HG03039 (cell line): ENCODE measurements around the gene CILP2.

Experiments used
- ATAC-seq: cut with Tn5 transposase; IDR thresholded peaks from one replicate; pipeline ENCODE4 v1.9.1; 2021; ENCODE audit warnings: mild to moderate bottlenecking, moderate library complexity; ENCODE audit not compliant: unreplicated experiment

The CILP2 gene, protein sequence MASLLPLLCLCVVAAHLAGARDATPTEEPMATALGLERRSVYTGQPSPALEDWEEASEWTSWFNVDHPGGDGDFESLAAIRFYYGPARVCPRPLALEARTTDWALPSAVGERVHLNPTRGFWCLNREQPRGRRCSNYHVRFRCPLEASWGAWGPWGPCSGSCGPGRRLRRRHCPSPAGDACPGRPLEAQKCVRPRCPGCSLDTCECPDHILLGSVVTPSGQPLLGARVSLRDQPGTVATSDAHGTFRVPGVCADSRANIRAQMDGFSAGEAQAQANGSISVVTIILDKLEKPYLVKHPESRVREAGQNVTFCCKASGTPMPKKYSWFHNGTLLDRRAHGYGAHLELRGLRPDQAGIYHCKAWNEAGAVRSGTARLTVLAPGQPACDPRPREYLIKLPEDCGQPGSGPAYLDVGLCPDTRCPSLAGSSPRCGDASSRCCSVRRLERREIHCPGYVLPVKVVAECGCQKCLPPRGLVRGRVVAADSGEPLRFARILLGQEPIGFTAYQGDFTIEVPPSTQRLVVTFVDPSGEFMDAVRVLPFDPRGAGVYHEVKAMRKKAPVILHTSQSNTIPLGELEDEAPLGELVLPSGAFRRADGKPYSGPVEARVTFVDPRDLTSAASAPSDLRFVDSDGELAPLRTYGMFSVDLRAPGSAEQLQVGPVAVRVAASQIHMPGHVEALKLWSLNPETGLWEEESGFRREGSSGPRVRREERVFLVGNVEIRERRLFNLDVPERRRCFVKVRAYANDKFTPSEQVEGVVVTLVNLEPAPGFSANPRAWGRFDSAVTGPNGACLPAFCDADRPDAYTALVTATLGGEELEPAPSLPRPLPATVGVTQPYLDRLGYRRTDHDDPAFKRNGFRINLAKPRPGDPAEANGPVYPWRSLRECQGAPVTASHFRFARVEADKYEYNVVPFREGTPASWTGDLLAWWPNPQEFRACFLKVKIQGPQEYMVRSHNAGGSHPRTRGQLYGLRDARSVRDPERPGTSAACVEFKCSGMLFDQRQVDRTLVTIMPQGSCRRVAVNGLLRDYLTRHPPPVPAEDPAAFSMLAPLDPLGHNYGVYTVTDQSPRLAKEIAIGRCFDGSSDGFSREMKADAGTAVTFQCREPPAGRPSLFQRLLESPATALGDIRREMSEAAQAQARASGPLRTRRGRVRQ

DNA sequence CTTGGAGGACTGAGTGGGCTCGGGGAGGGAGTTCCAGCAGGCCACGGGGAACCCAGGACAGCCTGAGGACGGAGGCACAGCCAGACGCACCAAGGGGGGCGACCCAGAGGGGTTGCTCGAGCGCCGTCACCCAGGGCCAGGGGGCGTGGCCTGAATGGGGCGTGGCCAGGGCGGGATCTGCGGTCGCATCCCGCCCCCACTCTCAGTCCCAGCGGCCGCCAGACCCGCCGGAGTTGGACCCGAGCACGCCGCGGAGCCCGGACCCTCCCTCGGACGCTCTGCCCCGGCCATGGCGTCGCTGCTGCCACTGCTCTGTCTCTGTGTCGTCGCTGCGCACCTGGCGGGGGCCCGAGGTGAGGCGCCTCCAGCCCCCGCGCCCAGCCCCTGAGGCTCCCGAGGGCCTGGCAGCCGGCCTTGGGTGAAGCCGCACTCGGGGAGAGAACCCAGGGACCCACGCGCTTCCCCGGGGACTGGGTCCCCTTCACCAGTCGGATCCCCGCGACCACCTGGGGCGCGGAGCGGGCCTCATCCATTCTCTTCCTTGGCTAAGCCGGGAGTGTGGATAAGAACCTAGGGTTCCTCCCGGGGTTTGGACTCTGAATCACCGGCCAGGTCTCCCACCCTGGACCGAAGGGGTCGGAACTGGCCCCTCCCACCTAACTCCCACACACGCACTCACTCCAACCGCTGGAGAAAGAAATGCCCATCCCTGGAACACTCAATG lies at the start of gene CILP2:
Gene CILP2 (plus strand): TSS at position 205 of the 724 bp plus-strand sequence. CDS start 85 bp downstream, at position 290.
- no peak for ATAC-seq

DNA sequence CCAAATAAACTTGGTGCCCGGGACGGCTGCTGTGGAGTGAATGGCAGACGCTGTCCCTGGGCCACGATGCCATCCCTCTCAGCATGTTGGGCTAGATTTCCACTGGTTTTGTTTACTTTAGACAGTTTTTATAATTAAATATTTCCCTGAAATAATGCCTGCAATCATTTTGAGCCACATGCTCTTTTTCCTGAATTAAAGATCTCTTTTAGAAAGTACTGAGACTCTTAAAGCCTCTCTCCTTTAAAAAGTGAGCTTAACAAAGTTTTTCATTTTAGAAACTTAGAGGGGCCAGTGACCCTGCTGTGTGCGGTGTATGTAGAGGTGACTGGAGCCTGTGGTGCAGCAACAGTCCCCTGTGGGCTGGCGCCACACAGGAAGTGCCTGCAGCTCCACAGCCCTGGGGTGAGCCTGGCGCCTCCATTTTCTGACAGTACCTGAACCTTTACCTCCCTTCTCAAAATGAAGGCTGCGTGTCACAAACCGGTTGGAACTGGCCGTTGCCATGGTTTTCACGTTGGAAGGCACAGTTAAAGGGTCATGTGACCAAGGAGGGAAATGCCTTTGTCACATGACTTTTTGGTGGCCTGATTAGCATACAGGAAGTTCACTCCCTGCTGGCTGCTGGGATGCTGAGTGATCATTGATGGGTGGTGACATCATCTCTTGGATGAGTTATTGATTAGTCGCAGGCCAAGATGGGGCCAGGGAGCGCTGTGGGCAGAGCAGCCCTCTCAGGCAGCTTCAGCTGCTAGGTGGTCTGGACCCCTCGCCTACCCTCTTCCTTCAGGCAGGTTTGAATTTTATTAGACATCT lies 49.0 kb upstream of the CILP2 start:
- ATAC-seq, result peak; percentile 60

DNA sequence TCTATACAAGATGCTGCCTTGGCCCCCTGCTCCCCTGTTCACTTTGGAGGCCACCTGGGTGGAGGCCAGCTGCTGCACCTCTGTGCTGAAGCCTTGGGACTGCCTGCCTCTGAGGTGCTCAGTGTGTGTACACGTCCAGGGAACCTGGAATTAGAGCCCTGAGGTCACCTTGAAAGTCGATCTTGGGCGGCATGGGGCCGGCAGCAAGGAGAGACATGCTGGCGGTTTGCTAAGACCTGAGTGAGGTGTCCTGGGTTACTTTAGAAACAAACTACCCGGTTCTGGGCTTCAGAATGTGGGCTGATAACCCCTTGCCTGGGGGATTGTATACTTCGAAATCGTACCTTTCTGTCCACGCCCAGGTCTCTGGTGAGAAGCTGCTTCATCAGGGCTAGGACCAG lies 48.3 kb upstream of the CILP2 start:
- ATAC-seq, result no peak

DNA sequence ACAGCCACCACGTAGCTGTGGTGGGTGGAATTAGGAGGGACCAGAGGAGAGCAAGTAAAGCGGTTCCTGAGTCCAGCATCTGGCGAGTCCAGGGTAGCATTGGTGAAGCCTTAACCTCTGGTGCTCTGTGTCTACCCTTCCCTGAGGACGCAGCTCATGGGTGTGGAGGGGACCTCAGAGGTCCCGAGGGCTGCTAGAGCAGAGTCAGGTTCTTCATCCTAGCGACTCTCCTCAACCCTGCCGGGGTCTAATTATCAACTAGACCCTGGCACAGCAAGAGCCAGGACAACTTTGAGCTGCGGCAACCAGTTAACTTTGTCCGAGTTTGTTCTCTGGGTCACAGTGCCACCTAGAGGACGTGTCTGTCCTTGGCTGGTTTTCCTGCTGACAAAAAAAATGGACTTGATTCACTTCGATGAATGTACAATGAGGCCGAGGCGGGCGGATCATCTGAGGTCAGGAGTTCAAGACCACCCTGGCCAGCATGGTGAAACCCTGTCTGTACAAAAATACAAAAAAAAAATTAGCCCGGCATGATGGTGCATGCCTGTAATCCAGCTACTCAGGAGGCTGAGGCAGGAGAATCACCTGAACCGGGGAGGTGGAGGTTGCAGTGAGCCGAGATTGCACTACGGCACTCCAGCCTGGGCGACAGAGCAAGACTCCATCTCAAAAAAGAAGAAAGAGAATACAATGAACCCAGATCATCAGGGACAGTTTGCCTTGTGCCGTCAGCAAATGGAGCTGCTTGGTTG lies 47.7 kb upstream of the CILP2 start:
- ATAC-seq, result no peak

DNA sequence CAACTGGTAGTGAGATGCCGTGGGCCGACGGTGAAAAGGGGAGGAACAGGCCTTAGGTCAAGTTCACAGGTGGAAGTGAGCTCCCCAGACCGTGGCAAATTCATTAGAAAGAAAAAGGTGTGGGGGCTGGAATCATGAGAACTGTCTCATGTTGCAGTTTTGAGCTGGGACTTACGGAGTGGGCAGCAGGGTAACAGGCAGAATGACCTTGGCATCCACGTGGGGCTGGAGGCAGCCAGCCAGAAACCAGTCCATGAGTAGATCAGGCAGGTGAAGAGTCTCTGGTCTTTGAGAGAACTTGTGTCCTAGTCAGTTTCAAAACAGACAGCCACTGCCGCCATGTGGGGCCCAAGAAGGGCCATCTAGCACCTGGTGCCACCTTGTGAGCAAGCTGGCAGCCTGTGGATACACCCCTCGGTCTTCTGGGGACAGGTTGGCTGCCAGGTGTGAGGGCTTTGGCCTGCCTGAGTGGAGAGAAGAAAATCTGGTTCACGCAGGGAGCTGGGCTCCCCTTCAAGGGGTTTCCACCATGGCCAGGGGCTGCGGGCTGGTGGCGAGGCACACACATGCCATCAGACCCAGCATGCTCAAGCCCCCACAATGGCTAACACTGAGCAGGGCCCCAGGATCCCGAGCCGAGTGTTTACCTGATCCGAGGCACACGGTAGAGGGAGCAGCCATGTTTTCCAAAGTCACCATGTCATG lies 46.6 kb upstream of the CILP2 start:
- no peak for ATAC-seq

DNA sequence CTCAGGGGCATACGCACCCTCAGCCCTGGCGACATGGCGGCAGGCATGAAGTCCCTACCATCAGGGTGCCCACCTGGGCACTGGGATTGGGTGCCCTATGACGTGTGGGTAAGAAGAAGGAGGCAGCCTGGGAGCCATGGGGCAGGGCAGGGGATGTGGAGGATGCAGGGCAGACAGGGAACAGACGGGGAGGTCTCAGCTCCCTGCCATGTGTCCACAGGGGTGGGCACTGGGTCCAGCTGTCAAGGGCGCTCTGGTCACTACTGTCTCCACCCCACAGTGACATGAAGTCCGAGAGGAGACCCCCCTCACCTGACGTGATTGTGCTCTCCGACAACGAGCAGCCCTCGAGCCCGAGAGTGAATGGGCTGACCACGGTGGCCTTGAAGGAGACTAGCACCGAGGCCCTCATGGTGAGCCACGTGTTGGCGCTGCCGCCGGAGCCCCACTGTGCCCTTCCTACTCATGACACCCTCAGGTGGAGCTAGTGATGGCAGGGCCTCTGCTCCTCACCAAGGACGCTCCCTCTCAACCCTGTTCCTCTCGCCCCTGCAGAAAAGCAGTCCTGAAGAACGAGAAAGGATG lies 45.9 kb upstream of the CILP2 start:
- no peak for ATAC-seq

DNA sequence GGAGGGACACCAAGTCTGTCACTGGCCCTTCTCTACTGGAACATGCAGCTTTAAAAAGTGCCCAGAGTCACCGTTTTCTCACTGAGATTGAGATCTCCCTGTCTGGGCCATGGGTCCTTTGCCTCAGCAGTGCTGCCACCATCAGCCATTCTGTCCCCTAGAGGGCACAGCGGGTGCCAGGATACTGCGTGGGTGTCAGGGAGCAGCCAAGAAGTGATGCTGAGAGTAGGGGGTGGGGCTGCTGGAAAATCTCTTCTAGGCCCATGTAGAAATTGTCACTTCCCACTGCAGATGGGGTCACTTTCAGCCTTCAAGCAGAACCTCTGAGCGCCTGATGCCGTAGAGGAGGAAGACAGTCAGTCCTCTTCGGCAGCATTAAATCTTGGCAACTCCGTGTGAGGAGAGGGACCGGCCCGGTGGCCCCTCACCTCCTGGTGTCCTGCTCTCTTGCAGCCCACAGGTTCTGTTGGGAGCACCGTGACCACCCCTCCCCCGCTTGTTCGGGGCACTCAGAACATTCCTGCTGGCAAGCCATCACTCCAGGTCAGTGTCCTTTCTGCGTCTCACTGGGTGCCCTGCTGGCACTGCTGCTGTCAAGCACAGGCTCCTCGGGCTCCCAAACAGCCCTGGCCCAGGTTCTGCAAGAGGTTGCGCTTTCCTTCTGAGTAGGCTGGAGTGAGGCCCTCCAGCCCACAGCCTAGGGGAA lies 44.1 kb upstream of the CILP2 start:
- no peak for ATAC-seq

DNA sequence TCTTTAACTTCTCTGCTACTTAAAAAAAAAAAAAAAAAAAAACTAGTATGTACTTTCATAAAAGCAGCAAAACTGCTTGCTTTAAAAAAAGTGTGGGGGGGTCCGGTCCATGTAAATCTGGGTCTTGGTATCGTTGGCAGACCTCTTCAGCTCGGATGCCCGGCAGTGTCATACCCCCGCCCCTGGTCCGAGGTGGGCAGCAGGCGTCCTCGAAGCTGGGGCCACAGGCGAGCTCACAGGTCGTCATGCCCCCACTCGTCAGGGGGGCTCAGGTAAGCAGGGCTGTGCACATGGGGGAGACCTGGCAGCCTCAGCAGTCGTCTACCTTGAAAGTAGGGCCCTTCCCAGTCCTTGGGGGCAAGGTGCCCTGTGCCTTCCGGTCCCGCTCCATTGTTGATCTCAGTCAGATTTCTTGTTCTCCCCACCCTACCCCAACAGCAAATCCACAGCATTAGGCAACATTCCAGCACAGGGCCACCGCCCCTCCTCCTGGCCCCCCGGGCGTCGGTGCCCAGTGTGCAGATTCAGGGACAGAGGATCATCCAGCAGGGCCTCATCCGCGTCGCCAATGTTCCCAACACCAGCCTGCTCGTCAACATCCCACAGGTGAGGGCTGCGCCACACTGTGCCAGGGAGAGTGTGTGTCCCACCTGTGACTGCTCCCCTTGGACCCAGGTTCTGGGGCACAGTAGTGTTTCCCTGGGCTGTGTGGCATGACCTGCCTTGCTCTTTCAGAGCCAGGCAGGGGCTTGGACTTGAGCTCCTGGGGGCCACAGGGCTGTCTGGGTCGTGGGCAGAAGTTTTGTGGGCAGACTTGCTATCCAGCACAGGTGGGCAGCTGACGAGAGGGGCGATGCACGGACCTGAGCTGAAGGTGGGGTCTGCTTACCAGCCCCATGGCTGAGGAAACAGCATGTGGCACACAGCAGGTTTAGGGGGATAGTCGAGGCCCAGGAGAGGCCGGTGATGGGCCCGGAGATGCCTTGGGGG lies 42.2 kb upstream of the CILP2 start:
- ATAC-seq, result no peak

DNA sequence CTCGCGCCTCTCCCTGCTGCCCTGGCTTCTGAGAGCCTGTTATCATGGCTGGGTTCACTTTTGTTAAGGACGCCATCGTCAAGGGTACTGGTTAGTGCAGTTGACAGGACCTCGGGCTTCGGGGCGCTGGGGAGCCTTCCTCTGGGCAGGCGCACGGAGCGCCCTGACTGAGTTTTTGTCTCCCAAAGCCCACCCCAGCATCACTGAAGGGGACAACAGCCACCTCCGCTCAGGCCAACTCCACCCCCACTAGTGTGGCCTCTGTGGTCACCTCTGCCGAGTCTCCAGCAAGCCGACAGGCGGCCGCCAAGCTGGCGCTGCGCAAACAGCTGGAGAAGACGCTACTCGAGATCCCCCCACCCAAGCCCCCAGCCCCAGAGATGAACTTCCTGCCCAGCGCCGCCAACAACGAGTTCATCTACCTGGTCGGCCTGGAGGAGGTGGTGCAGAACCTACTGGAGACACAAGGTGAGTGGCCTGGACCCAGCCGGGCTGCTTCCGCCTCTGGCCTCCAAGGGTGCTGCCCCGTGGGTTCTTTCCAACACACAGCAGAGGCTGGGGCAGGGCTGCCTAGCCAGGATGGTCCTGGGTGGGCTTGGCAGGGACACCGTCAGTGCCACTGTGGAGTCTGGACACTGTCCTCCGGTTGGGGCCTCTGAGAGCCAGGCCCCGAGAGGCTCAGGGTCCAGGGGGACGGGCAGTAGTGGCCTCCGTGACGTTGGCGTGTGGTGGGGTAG lies 39.6 kb upstream of the CILP2 start:
- no peak for ATAC-seq

DNA sequence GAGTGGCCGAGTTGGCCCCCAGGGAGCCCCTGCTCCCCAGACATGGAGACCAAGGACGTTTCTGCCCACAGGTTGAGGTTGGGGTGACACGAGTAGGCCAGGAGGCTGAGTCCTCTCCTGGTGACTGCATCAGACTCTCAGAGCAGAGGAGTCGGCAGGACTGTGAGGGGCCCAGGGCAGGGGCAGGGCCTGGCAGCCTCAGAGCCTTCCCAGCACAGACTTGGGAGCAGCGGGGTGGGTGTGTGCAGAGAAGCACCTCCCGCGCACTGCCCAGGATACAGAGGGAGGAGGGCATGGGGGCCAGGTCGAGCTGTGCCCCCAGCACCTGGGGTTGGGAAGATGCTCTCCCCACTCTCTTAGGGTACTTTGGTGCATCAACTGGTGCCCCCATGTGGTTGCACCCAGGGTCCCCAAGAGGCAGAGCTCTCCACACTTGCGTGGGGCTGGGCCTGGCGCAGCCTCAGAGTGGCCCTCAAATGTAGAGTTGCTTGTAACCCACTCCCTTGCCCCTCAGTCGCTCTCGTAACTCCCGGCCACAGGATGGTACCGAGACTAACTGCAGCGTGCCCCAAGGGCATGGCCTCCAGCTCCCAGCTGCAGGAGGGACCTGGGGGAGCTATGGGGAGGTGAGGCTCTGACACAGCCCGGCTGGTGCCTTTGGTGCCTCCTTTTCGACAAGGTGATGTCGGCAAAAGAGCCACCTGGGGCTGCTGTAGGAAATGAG lies 38.6 kb upstream of the CILP2 start:
- ATAC-seq, result no peak

DNA sequence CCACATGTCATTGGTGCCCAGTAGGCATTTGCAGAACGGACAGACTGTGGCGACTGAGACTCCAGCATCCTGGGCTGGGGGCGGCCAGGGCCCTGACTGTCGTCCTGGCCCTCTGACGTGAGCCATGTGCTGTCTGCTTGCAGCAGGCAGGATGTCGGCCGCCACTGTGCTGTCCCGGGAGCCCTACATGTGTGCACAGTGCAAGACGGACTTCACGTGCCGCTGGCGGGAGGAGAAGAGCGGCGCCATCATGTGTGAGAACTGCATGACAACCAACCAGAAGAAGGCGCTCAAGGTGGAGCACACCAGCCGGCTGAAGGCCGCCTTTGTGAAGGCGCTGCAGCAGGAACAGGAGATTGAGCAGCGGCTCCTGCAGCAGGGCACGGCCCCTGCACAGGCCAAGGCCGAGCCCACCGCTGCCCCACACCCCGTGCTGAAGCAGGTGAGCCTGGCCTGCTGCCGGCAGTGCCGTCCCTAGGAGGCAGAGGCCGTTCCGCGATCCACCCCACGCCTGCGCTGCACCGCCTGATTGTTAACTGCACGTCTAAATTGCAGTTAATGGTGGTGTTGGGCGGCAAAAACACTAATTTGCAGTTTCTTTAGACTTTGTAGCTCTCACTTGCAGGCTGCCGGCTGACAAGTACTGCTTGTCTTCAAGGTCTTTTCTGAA lies 37.0 kb upstream of the CILP2 start:
- ATAC-seq, result no peak

DNA sequence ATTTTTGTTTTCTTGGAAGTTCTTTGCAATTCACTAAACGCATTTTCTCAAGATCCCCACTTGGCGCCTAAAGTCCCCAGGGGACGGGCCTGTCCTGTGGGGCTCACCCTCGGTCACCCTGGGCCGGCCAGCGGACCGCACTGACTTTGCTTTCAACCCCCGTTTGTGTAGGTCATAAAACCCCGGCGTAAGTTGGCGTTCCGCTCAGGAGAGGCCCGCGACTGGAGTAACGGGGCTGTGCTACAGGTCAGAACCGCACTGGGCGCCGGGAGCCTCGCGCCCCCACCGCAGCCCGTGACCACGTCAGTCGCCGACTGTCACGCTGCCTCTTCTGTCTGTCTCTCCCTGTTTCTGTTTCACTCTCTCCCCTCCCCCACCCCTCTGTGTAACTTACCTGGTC lies 36.3 kb upstream of the CILP2 start:
- ATAC-seq, result no peak

DNA sequence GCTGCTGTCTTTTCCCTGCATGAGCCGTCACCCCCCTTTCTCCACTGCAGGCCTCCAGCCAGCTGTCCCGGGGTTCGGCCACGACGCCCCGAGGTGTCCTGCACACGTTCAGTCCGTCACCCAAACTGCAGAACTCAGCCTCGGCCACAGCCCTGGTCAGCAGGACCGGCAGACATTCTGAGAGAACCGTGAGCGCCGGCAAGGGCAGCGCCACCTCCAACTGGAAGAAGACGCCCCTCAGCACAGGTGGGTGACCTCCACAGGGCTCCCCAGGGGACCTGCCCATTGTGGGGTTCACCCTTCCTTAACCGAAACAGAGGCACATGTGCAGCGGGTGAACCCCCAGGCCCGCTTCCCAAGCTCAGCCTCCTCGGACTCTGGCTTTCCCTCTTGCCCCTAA lies 35.8 kb upstream of the CILP2 start:
- ATAC-seq, result no peak

DNA sequence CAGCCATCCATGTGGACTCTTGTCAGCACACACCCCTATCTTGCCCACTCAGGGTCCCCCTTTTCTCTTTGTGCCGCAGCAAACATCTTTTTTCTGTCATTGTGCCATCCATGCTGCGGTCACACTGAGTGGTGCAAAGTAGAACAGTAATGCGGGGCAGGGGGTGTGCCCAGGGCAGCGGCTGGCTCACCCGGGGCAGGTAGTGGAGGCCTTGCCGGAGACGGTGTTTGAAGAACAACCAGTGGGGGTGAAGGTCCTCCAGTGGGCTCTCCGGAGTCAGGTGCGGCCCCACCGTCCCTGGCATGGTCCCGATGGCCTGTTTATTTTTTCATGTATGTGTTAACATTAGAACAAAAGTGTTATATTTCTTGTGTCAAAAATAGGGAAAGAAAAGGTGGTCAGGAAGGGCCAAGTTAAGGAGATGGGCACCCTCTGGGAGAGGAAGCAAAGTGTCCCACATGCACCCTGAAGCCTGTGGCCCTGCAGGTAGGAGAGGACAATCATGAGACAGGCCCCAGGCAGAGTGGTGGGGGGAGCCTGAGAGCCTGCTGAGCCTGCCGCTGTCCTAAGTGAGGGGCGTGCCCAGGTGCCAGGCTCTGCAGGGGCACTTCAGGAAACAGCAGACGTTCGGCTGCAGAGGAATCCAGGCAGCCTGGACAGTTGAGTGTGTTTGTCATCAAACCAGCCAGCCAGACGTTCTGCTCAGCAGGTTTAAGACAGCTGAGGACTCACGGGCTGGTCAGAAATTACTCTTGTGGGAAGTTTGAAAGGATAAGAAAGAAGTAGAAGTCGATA lies 35.1 kb upstream of the CILP2 start:
- no peak for ATAC-seq
